ENCODE results near the gene PGAM1. TPM values are rescaled to one million over a fixed set of nuclear protein-coding genes. Genes with fewer than 3 reads are reported as not detected.

The PGAM1 gene
- total RNA-seq, 2 donors from 2014 or later = 392 to 453 TPM

DNA sequence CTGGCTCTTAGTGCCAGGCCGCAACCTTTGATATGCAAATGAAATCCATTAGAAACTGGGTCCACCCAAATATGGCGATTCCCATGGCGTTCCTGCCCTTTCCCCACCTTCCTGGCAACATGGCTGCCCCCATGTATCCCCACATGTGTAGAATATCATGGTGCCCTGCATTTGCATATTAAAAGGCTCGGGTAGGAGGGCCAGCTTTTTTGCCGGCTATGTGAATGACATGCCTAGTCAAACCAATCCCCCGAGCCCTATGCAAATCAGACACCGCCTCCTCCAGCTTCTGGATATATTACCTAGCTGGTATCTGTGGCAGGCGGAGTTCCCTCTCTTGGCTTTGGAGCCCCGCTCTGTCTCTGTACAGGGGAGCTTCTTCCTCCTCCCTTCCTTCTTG lies 53.9 kb downstream of the PGAM1 start:
- H3K27ac ChIP-seq = no peak overlapping the region
- no peaks in the 10 kb centered on the region for H3K36me3 ChIP-seq
- H3K9me3 ChIP-seq = no peaks in the 10 kb centered on the region
- no peaks in the 10 kb centered on the region for H3K4me1 ChIP-seq
- H3K4me3 ChIP-seq = no peak overlapping the region
- no peak overlapping the region for H3K9ac ChIP-seq (ENCODE audit: low read depth in 2 of 2, low read length in 2 of 2)
- TF ChIP-seq, protein P1, sequence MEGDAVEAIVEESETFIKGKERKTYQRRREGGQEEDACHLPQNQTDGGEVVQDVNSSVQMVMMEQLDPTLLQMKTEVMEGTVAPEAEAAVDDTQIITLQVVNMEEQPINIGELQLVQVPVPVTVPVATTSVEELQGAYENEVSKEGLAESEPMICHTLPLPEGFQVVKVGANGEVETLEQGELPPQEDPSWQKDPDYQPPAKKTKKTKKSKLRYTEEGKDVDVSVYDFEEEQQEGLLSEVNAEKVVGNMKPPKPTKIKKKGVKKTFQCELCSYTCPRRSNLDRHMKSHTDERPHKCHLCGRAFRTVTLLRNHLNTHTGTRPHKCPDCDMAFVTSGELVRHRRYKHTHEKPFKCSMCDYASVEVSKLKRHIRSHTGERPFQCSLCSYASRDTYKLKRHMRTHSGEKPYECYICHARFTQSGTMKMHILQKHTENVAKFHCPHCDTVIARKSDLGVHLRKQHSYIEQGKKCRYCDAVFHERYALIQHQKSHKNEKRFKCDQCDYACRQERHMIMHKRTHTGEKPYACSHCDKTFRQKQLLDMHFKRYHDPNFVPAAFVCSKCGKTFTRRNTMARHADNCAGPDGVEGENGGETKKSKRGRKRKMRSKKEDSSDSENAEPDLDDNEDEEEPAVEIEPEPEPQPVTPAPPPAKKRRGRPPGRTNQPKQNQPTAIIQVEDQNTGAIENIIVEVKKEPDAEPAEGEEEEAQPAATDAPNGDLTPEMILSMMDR (IDR thresholded peaks at IDR 0.05) = no peak
- intact Hi-C loops (cut with DNase I) = no loop called here
- H3K27me3 ChIP-seq = no peaks in the 10 kb centered on the region
- DNase-seq = no peak

DNA sequence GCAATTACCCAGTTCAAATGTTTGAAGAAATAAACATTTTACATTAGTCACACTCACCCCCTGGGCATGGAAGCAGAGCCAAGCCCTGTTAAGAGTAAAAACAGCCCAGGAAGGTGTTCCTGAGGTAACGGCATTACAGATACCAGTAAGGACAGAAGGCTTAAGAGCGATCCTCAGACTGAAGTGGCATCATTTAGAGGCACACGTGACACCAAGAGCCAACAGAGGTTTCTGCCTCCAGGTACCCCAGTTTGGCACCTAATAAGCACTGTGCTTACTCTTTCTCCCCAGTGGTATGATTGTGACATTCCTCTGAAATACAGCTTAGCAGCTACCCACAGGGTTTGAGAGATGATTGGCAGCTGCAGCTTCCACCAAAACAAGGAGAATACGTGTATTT lies 55.1 kb downstream of the PGAM1 start:
- Histone ChIP-seq H3K27me3 (no peaks in the 10 kb centered on the region), H3K27ac (no peak overlapping the region), H3K4me3 (no peak overlapping the region), H3K36me3 (no peaks in the 10 kb centered on the region), H3K4me1 (no peaks in the 10 kb centered on the region), H3K9ac (ENCODE audit: low read depth in 2 of 2, low read length in 2 of 2) (no peak overlapping the region), H3K9me3 (no peaks in the 10 kb centered on the region)
- intact Hi-C loops (cut with DNase I) = no loop called here
- TF ChIP-seq, protein P1 (IDR thresholded peaks at IDR 0.05) = no peak
- no peak for DNase-seq

DNA sequence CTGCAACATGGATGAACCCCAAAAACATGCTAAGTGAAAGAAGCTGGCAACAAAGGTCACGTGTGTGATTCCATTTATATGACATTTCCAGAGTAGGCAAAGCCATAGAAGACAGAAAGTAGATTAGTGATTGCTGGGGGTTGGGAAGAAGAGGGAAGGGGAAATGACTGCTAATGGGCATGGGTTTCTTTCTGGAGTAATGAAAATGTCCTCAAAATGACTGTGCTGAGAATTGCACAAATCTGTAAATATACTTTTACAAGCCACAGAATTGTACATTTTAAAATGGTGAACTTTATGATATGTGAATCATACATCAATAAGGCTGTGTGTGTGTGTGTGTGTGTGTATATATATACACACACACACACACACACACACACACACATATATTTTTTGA lies 56.4 kb downstream of the PGAM1 start:
- Histone ChIP-seq H3K9me3 (no peaks in the 10 kb centered on the region), H3K9ac (ENCODE audit: low read depth in 2 of 2, low read length in 2 of 2) (no peak overlapping the region), H3K36me3 (no peaks in the 10 kb centered on the region), H3K4me3 (no peak overlapping the region), H3K4me1 (no peaks in the 10 kb centered on the region), H3K27me3 (no peaks in the 10 kb centered on the region), H3K27ac (no peak overlapping the region)
- intact Hi-C loops (cut with DNase I) = no loop called here
- DNase-seq = no peak
- TF ChIP-seq, protein P1 (IDR thresholded peaks at IDR 0.05) = no peak

Other genes starting within 250 kb of the PGAM1 start
- under 1 TPM; 0.17 to 0.24 TPM for gene SLIT1, start 240.2 kb upstream of the PGAM1 start, total RNA-seq
- 1 to 10 TPM; 8.0 to 9.8 TPM for gene ARHGAP19, start 133.6 kb upstream of the PGAM1 start, total RNA-seq
- 1 to 10 TPM; 5.0 to 6.1 TPM for gene FRAT1, start 106.9 kb upstream of the PGAM1 start, total RNA-seq
- 10 to 100 TPM; 34.3 to 53.1 TPM for gene FRAT2, start 91.5 kb upstream of the PGAM1 start, total RNA-seq
- gene RRP12, start 24.9 kb upstream of the PGAM1 start, total RNA-seq = 10 to 100 TPM; 11.5 to 30.4 TPM
- 10 to 100 TPM; 22.5 to 35.5 TPM for gene EXOSC1, start 19.8 kb downstream of the PGAM1 start, total RNA-seq
- gene ZDHHC16, start 20.0 kb downstream of the PGAM1 start, total RNA-seq = 10 to 100 TPM; 31.4 to 57.0 TPM
- gene MMS19, start 72.2 kb downstream of the PGAM1 start, total RNA-seq = 10 to 100 TPM; 43.7 to 62.2 TPM
- gene UBTD1, start 72.7 kb downstream of the PGAM1 start, total RNA-seq = 1 to 10 TPM; 1.8 to 3.2 TPM
- under 1 TPM in 1 of 2 donors, not detected in 1; 0.24 TPM for gene ANKRD2, start 146.6 kb downstream of the PGAM1 start, total RNA-seq
- gene HOGA1, start 158.2 kb downstream of the PGAM1 start, total RNA-seq = under 1 TPM in 1 of 2 donors, not detected in 1; 0.49 TPM
- gene C10orf62, start 163.5 kb downstream of the PGAM1 start, total RNA-seq = not detected
- 1 to 10 TPM; 1.8 to 2.3 TPM for gene MORN4, start 207.3 kb downstream of the PGAM1 start, total RNA-seq
- gene PI4K2A, start 214.5 kb downstream of the PGAM1 start, total RNA-seq = 10 to 100 TPM; 10.6 to 11.0 TPM

All from colonic mucosa (tissue), 4 donors.